Fibroblast of mammary gland (primary cell): ENCODE results near the gene FA2H.

Source experiments
- DNase-seq: peaks from one replicate; pipeline ENCODE4 v3.0.0-alpha.2; 2010; ENCODE audit warnings: low read depth
- H3K4me3 ChIP-seq: 2 replicates; pipeline ENCODE4 v1.5.1; 2011; ENCODE audit warnings: low read depth, mild to moderate bottlenecking, low read length, moderate library complexity; ENCODE audit not compliant: control insufficient read depth
- CTCF ChIP-seq: conservative IDR thresholded peaks from 2 replicates; pipeline ENCODE4 v1.5.1; 2011; ENCODE audit warnings: low read depth, low read length, inconsistent platforms; ENCODE audit not compliant: control insufficient read depth, insufficient read depth

Gene FA2H

GRCh38 chr16:74788108-74788507 lies 13.5 kb upstream of the FA2H start:
- TF ChIP-seq CTCF: no peak
- no peak for DNase-seq
- no peak overlapping the region for H3K4me3 ChIP-seq

GRCh38 chr16:74785031-74785430 lies 10.4 kb upstream of the FA2H start:
- DNase-seq: no peak
- H3K4me3 ChIP-seq: no peak overlapping the region
- no peak for TF ChIP-seq CTCF

- no peak overlapping the region for H3K4me3 ChIP-seq
- DNase-seq: no peak
- TF ChIP-seq CTCF: no peak
Observed at GRCh38 chr16:74778646-74779045, 4.0 kb upstream of the FA2H start.

DNA sequence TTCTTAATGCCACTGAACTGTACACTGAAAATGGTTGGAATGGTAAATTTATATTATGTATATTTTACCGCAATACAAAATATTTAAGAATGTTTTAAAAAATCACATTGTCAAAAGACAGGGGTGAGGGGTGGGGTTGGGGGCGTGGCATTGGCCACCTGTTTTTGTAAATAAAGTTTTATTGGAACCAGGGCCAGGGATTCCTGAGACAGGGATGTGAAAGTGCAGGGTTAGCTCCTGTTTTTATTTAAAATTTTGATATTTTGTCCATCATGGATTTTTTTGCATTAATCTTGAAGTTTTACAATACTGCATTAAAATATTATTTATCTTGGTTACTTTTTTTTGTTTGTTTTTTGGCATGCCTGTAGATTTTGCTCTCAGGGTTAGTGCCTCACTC lies 2.3 kb upstream of the FA2H start:
- no peak for DNase-seq
- no peak for TF ChIP-seq CTCF
- no peak overlapping the region for H3K4me3 ChIP-seq

DNA sequence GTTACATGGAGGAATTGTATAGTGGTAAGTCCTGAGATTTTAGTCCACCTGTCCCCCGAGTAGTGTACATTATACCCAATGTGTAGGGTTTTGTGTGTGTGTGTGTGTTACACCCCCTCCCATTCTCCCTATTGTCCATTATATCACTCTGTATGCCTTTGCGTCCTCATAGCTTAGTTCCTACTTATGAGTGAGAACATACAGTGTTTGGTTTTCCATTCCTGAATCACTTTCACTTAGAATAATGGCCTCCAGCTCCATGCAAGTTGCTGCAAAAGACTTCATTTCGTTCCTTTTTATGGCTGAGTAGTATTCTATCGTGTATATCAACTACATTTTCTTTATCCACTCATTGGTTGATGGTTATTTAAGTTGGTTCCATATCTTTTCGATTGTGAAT lies 635 bp upstream of the FA2H start:
- no peak overlapping the region for H3K4me3 ChIP-seq
- no peak for DNase-seq
- no peak for TF ChIP-seq CTCF

DNA sequence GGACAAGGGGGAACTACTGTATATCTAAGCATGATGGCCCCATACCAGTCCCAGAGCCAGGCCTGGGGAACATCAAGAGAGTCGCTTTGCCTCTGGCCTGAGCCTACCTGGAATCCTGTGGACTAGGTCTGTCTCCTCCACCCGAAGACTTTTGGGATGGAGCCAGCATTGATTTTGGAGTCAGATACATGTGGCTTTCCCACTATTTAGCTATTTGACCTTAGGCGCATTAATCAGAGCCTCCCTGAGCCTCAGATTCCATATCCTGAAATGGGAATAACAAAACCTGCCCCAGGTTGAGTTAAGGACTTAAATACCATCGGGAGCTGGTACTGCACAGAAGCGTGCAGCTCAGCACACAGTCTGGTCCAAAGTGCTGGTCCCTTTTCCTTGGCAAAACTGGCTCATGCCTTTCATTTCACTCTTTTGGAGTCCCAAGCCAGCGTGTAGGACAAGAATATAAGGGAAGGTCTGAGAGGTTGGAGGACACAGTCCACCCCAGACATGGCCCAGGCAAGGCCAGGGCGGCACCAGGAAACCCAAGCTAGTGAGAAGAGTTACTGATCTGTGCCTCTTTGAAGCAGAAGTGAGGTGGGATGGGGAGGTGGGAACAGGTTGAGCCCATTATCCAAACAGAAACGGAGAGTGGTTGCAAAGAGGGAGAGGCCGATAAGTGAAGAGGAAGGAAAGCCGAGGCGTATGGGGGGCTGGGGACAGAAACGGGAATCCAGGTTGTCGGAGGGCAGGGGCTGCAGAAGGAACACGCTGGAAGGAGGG lies 986 bp downstream of the FA2H start:
- no peak overlapping the region for H3K4me3 ChIP-seq
- no peak for TF ChIP-seq CTCF
- no peak for DNase-seq
